ENCODE data around the gene FAM107B. TPM values are rescaled to one million over a fixed set of nuclear protein-coding genes. Genes with fewer than 3 reads are reported as not detected.

Gene FAM107B
- total and polyA plus RNA-seq, 2 experiments from 2014 or later: 3.4 to 5.2 TPM

DNA sequence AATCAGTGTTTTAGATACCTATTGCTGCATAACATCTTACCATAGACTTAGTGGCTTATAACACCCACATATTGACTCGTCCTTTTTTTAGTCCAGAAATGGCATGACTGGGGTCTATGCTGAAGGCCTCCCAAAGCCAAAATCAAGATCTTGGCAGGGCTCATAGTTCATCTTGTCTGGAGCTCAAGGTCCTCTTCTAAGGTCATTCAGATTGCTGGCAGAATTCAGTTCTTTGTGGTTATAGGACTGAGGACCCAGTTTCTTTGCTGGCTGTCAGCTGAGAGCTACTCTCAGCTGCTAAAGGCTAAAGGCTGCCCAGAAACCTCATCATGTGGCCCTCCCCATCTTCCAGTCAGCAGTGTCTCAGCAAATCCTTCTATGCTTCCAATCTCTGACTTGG, 165.5 kb downstream of the FAM107B start:
- H3K36me3 ChIP-seq (ENCODE audit: low read depth): no peaks in the 10 kb centered on the region
- no peaks in the 10 kb centered on the region for H3K9me3 ChIP-seq (ENCODE audit: low read depth)
- H3K4me2 ChIP-seq (ENCODE audit: unreplicated experiment): no peak overlapping the region
- H3F3A ChIP-seq (ENCODE audit: insufficient read depth): peaks cover 7% of the 10 kb centered on the region
- H3K27ac ChIP-seq: no peak overlapping the region
- H3K9me2 ChIP-seq (ENCODE audit: insufficient read depth): no peaks in the 10 kb centered on the region
- peaks cover 5% of the 10 kb centered on the region; the same call in 1 of the 2 replicates for H3K4me1 ChIP-seq (ENCODE audit: insufficient read depth)
- 42 to 61% methylated on average over 1 of the region's 1 CpG for WGBS, 2 experiments (ENCODE audit: low coverage in 1 of 2, low lambda C conversion rate in 2 of 2, missing lambda C conversion rate in 2 of 2)
- no peak overlapping the region for H2AFZ ChIP-seq
- H3K27me3 ChIP-seq (replicated peaks; ENCODE audit: insufficient read depth): peaks cover 7% of the 10 kb centered on the region; the same call in 1 of the 2 replicates
- no peak overlapping the region for H3K4me3 ChIP-seq
- H3K79me2 ChIP-seq (ENCODE audit: insufficient read depth): no peaks in the 10 kb centered on the region
- TF ChIP-seq EZH2phosphoT487 (IDR thresholded peaks at IDR 0.05; ENCODE audit: insufficient read depth, low read depth): no peak
- TF ChIP-seq EZH2 (IDR thresholded peaks at IDR 0.05; ENCODE audit: insufficient read depth, poor library complexity, severe bottlenecking): no peak
- H4K20me1 ChIP-seq (ENCODE audit: insufficient read depth): no peaks in the 10 kb centered on the region
- in situ Hi-C loops (cut with MboI): no loop called here
- H3K9ac ChIP-seq: no peak overlapping the region
- no peak for DNase-seq

DNA sequence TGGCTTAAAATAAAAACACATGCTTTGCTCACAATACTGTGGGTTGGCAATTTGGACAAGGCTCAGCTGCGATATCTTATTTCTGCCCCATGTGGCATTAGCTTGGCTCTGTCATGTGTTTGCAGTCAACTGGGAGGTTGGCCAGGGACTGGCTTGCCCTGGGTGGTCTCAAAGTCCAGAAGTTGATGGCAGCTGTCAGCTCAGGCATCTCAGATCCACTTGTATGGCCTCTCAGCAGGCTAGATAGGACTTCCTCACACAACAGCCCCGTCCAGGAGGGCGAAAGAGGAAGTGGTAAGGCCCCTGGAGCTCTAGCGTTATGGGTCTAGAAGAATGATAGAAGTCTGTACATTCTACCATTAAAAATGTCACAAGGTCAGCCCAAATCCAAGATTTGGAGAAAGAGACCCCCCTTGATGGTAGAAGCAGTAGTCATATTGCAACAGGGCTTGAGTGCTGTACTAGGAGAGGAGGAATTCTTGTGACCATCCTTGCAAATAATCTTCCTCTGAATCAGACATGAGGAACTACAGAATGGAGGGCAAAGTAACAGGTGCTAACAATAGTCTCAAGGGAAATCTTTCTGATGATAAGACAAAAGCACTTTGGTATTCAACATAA, 166.2 kb downstream of the FAM107B start:
- WGBS, 2 experiments (ENCODE audit: low coverage in 1 of 2, low lambda C conversion rate in 2 of 2, missing lambda C conversion rate in 2 of 2): 85% methylated on average over 4 of the region's 4 CpGs
- no peaks in the 10 kb centered on the region for H3K36me3 ChIP-seq (ENCODE audit: low read depth)
- no peak overlapping the region for H2AFZ ChIP-seq
- no peaks in the 10 kb centered on the region for H4K20me1 ChIP-seq (ENCODE audit: insufficient read depth)
- no peak overlapping the region for H3K4me2 ChIP-seq (ENCODE audit: unreplicated experiment)
- H3K4me3 ChIP-seq: no peak overlapping the region
- peaks cover 5% of the 10 kb centered on the region; the same call in 1 of the 2 replicates for H3K4me1 ChIP-seq (ENCODE audit: insufficient read depth)
- DNase-seq: no peak
- no peaks in the 10 kb centered on the region for H3K79me2 ChIP-seq (ENCODE audit: insufficient read depth)
- H3K9ac ChIP-seq: no peak overlapping the region
- no peaks in the 10 kb centered on the region for H3K9me2 ChIP-seq (ENCODE audit: insufficient read depth)
- peaks cover 7% of the 10 kb centered on the region; the same call in 1 of the 2 replicates for H3K27me3 ChIP-seq (replicated peaks; ENCODE audit: insufficient read depth)
- peaks cover 7% of the 10 kb centered on the region for H3F3A ChIP-seq (ENCODE audit: insufficient read depth)
- H3K27ac ChIP-seq: no peak overlapping the region
- in situ Hi-C loops (cut with MboI): no loop called here
- H3K9me3 ChIP-seq (ENCODE audit: low read depth): no peaks in the 10 kb centered on the region
- TF ChIP-seq EZH2 (IDR thresholded peaks at IDR 0.05; ENCODE audit: insufficient read depth, poor library complexity, severe bottlenecking): no peak
- TF ChIP-seq EZH2phosphoT487 (IDR thresholded peaks at IDR 0.05; ENCODE audit: insufficient read depth, low read depth): no peak

DNA sequence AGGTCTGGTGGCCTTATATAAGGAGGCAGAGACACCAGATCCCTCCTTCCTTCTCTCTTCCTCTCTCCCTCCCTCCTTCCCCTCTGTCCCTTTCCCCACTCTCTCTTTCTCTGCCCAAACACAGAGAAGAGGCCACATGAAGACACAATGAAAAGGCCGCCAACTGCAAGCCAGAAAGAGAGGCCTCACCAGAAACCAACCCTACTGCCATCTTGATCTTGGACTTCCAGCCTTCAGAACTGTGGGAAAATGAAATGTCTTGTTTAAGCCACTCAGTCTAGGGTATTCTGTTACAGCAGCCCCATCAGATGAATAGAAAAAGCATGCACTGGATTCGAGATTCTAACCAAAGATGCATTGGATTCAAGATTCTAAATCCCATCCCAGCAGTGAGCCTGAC, 168.1 kb downstream of the FAM107B start:
- Histone ChIP-seq H4K20me1 (ENCODE audit: insufficient read depth) (no peaks in the 10 kb centered on the region), H2AFZ (no peak overlapping the region), H3K9ac (no peak overlapping the region), H3F3A (ENCODE audit: insufficient read depth) (peaks cover 18% of the 10 kb centered on the region), H3K79me2 (ENCODE audit: insufficient read depth) (no peaks in the 10 kb centered on the region), H3K9me3 (ENCODE audit: low read depth) (no peaks in the 10 kb centered on the region), H3K27me3 (replicated peaks; ENCODE audit: insufficient read depth) (0 out of 2 replicates have a peak, but pooled peaks cover 7% of the 10 kb centered on the region), H3K4me1 (ENCODE audit: insufficient read depth) (peaks cover 16% of the 10 kb centered on the region), H3K4me2 (ENCODE audit: unreplicated experiment) (no peak overlapping the region), H3K4me3 (no peak overlapping the region), H3K27ac (no peak overlapping the region), H3K9me2 (ENCODE audit: insufficient read depth) (no peaks in the 10 kb centered on the region), H3K36me3 (ENCODE audit: low read depth) (no peaks in the 10 kb centered on the region)
- no peak for DNase-seq
- TF ChIP-seq EZH2phosphoT487 (IDR thresholded peaks at IDR 0.05; ENCODE audit: insufficient read depth, low read depth) (no peak), EZH2 (IDR thresholded peaks at IDR 0.05; ENCODE audit: insufficient read depth, poor library complexity, severe bottlenecking) (no peak)
- in situ Hi-C loops (cut with MboI): no loop called here
- WGBS, 2 experiments (ENCODE audit: low coverage in 1 of 2, low lambda C conversion rate in 2 of 2, missing lambda C conversion rate in 2 of 2): 84 to 92% methylated on average over 2 of the region's 2 CpGs

DNA sequence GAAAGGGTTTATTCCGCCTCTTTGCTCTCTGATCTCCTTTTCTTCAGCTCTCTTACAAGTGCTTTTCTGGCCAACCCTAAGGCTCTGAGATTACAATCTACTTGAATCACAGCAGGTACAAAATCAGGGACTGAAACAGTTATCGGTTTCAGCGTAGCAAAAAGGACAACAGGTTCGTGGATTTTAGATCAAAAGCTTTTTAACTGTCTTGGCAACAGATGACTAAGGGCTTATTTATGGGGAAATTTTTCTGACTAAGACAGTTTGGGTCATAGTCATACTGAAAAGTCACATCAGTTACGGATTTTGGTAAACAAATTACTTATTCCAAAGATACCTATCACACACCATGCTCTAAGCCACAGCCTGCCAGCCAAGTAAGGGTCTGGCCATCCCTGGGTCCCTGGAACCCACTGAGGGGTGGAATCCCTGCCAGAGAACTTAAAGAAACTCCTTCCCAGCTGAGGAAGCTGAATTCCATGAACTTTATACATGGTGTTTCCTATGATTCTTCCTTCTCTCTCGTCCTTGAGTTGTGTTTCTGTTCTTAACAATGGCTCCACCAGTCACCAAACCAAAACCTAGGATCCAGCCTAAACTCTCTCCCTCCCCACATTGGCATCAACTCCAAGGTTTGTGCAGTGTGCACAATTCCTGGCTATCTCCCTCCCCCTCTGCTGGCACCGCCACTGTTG, 169.3 kb downstream of the FAM107B start:
- Histone ChIP-seq H3K27ac (peak overlapping the region; percentile 47), H2AFZ (peak overlapping the region; percentile 93), H3K4me1 (ENCODE audit: insufficient read depth) (peaks cover 16% of the 10 kb centered on the region), H3F3A (ENCODE audit: insufficient read depth) (peaks cover 18% of the 10 kb centered on the region), H3K4me3 (peak overlapping the region; percentile 76), H3K79me2 (ENCODE audit: insufficient read depth) (peaks cover 8% of the 10 kb centered on the region; the same call in 1 of the 2 replicates), H3K27me3 (replicated peaks; ENCODE audit: insufficient read depth) (0 out of 2 replicates have a peak, but pooled peaks cover 7% of the 10 kb centered on the region), H3K9me3 (ENCODE audit: low read depth) (no peaks in the 10 kb centered on the region), H3K9ac (peak overlapping the region; percentile 78), H3K36me3 (ENCODE audit: low read depth) (no peaks in the 10 kb centered on the region), H3K9me2 (ENCODE audit: insufficient read depth) (no peaks in the 10 kb centered on the region), H3K4me2 (ENCODE audit: unreplicated experiment) (peak overlapping the region; percentile 95), H4K20me1 (ENCODE audit: insufficient read depth) (no peaks in the 10 kb centered on the region)
- WGBS, 2 experiments (ENCODE audit: low coverage in 1 of 2, low lambda C conversion rate in 2 of 2, missing lambda C conversion rate in 2 of 2): 26% methylated on average over 7 of the region's 7 CpGs
- TF ChIP-seq EZH2phosphoT487 (IDR thresholded peaks at IDR 0.05; ENCODE audit: insufficient read depth, low read depth) (no peak), EZH2 (IDR thresholded peaks at IDR 0.05; ENCODE audit: insufficient read depth, poor library complexity, severe bottlenecking) (no peak)
- peak; percentile 88 for DNase-seq
- in situ Hi-C loops (cut with MboI): no loop called here

All from GM23248 (cell line).